ENCODE data around the gene MBNL1.
A peak's percentile ranks its signal among the peaks of the same experiment; 100 is the strongest.
"Not testable (repeated sequence)": the region's sequence is repeated elsewhere in the genome, so short reads cannot be mapped to it uniquely, and the experiment has no call there.

The MBNL1 gene

DNA sequence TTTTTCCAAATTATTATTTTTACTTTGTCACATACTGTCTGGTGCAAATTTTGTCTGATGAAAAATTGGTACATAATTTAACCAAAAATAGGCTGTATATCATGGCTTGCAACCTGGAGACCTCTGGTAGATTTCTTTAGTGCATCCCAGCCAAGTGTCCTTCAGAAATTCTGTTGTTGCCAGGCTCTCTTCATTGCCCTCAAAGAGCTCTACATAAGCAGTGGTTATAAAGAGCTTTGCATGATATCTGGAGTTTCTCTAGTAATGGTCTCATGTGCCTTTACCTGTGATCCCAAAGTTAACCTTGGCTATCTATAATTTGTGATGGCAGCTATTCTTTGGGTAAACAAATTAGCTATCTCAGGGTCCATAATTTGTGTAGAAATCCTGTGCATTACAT is 157.7 kb downstream of the MBNL1 start:
- Histone ChIP-seq H3K36me3 (ENCODE audit: control insufficient read depth, insufficient read depth, low read length, severe bottlenecking) (peaks cover 17% of the 10 kb centered on the region), H3K4me3 (ENCODE audit: low read length) (no peak overlapping the region), H3K27me3 (replicated peaks; ENCODE audit: control insufficient read depth, insufficient read depth, low read length) (no peaks in the 10 kb centered on the region), H3K9ac (ENCODE audit: low read length) (no peak overlapping the region), H3K9me3 (ENCODE audit: control insufficient read depth, low read length) (no peaks in the 10 kb centered on the region), H3K4me1 (ENCODE audit: control insufficient read depth, insufficient read depth, low read length) (peaks cover 11% of the 10 kb centered on the region)
- no peak for DNase-seq (ENCODE audit: low read depth)

DNA sequence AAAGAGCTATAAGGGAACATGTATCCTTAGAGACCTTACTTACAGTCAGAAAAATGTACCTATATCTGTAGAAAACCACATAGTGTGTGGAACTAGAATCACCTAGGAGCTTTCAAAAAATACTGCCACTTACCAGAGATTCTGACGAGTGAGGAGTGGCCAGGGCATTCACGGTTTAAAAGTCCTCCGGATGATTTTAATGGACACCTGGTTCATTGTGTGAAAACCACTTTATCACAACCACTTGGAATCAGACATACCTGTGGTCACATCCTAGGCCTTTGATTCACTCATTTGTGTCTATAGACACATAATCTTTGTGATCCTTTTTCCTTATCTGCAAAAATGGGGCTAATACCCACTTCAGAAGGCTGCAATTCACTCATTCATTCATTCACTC is 159.8 kb downstream of the MBNL1 start:
- H3K9ac ChIP-seq (ENCODE audit: low read length): no peak overlapping the region
- H3K27me3 ChIP-seq (replicated peaks; ENCODE audit: control insufficient read depth, insufficient read depth, low read length): no peaks in the 10 kb centered on the region
- no peaks in the 10 kb centered on the region for H3K9me3 ChIP-seq (ENCODE audit: control insufficient read depth, low read length)
- H3K4me3 ChIP-seq (ENCODE audit: low read length): no peak overlapping the region
- H3K36me3 ChIP-seq (ENCODE audit: control insufficient read depth, insufficient read depth, low read length, severe bottlenecking): peaks cover 11% of the 10 kb centered on the region
- no peak for DNase-seq (ENCODE audit: low read depth)
- H3K4me1 ChIP-seq (ENCODE audit: control insufficient read depth, insufficient read depth, low read length): peaks cover 11% of the 10 kb centered on the region

GRCh38 chr3:152430223-152431002 is 161.7 kb downstream of the MBNL1 start:
- Histone ChIP-seq H3K9me3 (ENCODE audit: control insufficient read depth, low read length) (peaks cover 7% of the 10 kb centered on the region), H3K4me3 (ENCODE audit: low read length) (no peak overlapping the region), H3K4me1 (ENCODE audit: control insufficient read depth, insufficient read depth, low read length) (peaks cover 11% of the 10 kb centered on the region), H3K36me3 (ENCODE audit: control insufficient read depth, insufficient read depth, low read length, severe bottlenecking) (peaks cover 25% of the 10 kb centered on the region), H3K27me3 (replicated peaks; ENCODE audit: control insufficient read depth, insufficient read depth, low read length) (no peaks in the 10 kb centered on the region), H3K9ac (ENCODE audit: low read length) (no peak overlapping the region)
- peak; percentile 54 for DNase-seq (ENCODE audit: low read depth)

DNA sequence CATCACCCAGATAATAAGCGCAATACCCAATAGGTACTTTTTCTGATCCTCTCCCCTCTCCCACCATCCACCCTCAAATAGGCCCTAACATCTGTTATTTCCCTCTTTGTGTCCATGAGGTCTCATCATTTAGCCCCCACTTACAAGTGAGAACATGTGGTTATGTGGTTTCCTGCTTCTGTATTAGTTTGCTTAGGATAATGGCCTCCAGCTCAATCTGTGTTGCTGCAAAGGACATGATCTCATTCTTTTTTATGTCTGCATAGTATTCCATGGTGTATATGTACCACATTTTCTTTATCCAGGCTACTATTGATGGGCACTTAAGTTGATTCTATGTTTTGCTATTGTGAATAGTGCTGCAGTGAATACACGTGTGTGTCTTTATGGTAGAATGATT is 165.4 kb downstream of the MBNL1 start:
- peaks cover 7% of the 10 kb centered on the region for H3K9me3 ChIP-seq (ENCODE audit: control insufficient read depth, low read length)
- no peak overlapping the region for H3K9ac ChIP-seq (ENCODE audit: low read length)
- DNase-seq (ENCODE audit: low read depth): no peak
- no peaks in the 10 kb centered on the region for H3K27me3 ChIP-seq (replicated peaks; ENCODE audit: control insufficient read depth, insufficient read depth, low read length)
- peaks cover 25% of the 10 kb centered on the region for H3K36me3 ChIP-seq (ENCODE audit: control insufficient read depth, insufficient read depth, low read length, severe bottlenecking)
- no peak overlapping the region for H3K4me3 ChIP-seq (ENCODE audit: low read length)
- peaks cover 20% of the 10 kb centered on the region for H3K4me1 ChIP-seq (ENCODE audit: control insufficient read depth, insufficient read depth, low read length)

DNA sequence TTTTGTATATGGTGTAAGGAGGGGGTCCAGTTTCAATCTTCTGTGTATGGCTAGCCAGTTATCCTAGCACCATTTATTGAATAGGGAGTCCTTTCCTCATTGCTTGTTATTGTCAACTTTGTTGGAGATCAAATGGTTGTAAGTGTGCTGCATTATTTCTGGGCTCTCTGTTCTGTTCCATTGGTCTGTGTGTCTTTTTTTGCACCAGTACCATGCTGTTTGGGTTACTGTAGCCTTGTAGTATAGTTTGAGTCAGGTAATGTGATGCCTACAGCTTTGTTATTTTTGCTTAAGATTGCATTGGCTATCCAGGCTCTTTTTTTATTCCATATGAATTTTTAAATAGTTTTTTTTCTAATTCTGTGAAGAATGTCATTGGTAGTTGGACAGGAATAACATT is 166.5 kb downstream of the MBNL1 start:
- H3K9ac ChIP-seq (ENCODE audit: low read length); H3K9me3 ChIP-seq (ENCODE audit: control insufficient read depth, low read length): not testable (repeated sequence)
- peaks cover 25% of the 10 kb centered on the region for H3K36me3 ChIP-seq (ENCODE audit: control insufficient read depth, insufficient read depth, low read length, severe bottlenecking)

GRCh38 chr3:152436707-152437590 is 168.2 kb downstream of the MBNL1 start:
- Histone ChIP-seq H3K36me3 (ENCODE audit: control insufficient read depth, insufficient read depth, low read length, severe bottlenecking) (peaks cover 26% of the 10 kb centered on the region), H3K27me3 (replicated peaks; ENCODE audit: control insufficient read depth, insufficient read depth, low read length) (no peaks in the 10 kb centered on the region), H3K4me3 (ENCODE audit: low read length) (no peak overlapping the region), H3K9me3 (ENCODE audit: control insufficient read depth, low read length) (peaks cover 7% of the 10 kb centered on the region), H3K9ac (ENCODE audit: low read length) (no peak overlapping the region), H3K4me1 (ENCODE audit: control insufficient read depth, insufficient read depth, low read length) (peaks cover 10% of the 10 kb centered on the region)
- DNase-seq (ENCODE audit: low read depth): no peak

More for the DNA sequence above, 166.5 kb downstream of the MBNL1 start:
- not testable (repeated sequence) for H3K27me3 ChIP-seq (replicated peaks; ENCODE audit: control insufficient read depth, insufficient read depth, low read length); H3K4me3 ChIP-seq (ENCODE audit: low read length); DNase-seq (ENCODE audit: low read depth)
- peaks cover 16% of the 10 kb centered on the region for H3K4me1 ChIP-seq (ENCODE audit: control insufficient read depth, insufficient read depth, low read length)

- Histone ChIP-seq H3K9me3 (ENCODE audit: control insufficient read depth, low read length) (peaks cover 7% of the 10 kb centered on the region), H3K27me3 (replicated peaks; ENCODE audit: control insufficient read depth, insufficient read depth, low read length) (no peaks in the 10 kb centered on the region), H3K36me3 (ENCODE audit: control insufficient read depth, insufficient read depth, low read length, severe bottlenecking) (peaks cover 21% of the 10 kb centered on the region), H3K9ac (ENCODE audit: low read length) (no peak overlapping the region), H3K4me3 (ENCODE audit: low read length) (no peak overlapping the region), H3K4me1 (ENCODE audit: control insufficient read depth, insufficient read depth, low read length) (peaks cover 18% of the 10 kb centered on the region)
- DNase-seq (ENCODE audit: low read depth): no peak
These were observed 169.5 kb downstream of the MBNL1 start for GRCh38 chr3:152438181-152438580.

- no peak overlapping the region for H3K4me3 ChIP-seq (ENCODE audit: low read length)
These were observed 170.0 kb downstream of the MBNL1 start for GRCh38 chr3:152438706-152439105.

DNA sequence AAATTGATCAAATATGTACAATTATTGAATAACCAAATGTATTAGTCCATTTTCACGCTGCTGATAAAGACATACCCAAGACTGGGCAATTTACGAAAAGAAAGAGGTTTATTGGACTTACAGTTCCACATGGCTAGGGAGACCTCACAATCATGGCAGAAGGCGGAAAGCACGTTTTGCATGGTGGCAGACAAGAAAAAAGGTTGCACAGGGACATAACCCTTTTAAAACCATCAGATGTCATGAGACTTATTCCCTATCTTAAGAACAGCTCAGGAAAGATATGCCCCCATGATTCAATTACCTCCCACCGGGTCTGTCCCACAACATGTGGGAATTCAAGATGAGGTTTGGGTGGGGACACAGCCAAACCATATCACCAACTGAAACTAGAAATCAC is 171.5 kb downstream of the MBNL1 start:
- H3K9me3 ChIP-seq (ENCODE audit: control insufficient read depth, low read length); H3K9ac ChIP-seq (ENCODE audit: low read length); H3K27me3 ChIP-seq (replicated peaks; ENCODE audit: control insufficient read depth, insufficient read depth, low read length); H3K4me3 ChIP-seq (ENCODE audit: low read length); DNase-seq (ENCODE audit: low read depth): not testable (repeated sequence)
- peaks cover 12% of the 10 kb centered on the region for H3K36me3 ChIP-seq (ENCODE audit: control insufficient read depth, insufficient read depth, low read length, severe bottlenecking)
- peaks cover 31% of the 10 kb centered on the region for H3K4me1 ChIP-seq (ENCODE audit: control insufficient read depth, insufficient read depth, low read length)

More at GRCh38 chr3:152438706-152439105, 170.0 kb downstream of the MBNL1 start:
- H3K27me3 ChIP-seq (replicated peaks; ENCODE audit: control insufficient read depth, insufficient read depth, low read length): no peaks in the 10 kb centered on the region
- H3K9ac ChIP-seq (ENCODE audit: low read length): no peak overlapping the region
- peaks cover 23% of the 10 kb centered on the region for H3K4me1 ChIP-seq (ENCODE audit: control insufficient read depth, insufficient read depth, low read length)
- no peak for DNase-seq (ENCODE audit: low read depth)
- H3K36me3 ChIP-seq (ENCODE audit: control insufficient read depth, insufficient read depth, low read length, severe bottlenecking): peaks cover 19% of the 10 kb centered on the region
- peaks cover 7% of the 10 kb centered on the region for H3K9me3 ChIP-seq (ENCODE audit: control insufficient read depth, low read length)

GRCh38 chr3:152443212-152444023 is 174.7 kb downstream of the MBNL1 start:
- H3K9ac ChIP-seq (ENCODE audit: low read length): peak overlapping the region; percentile 48
- no peak for DNase-seq (ENCODE audit: low read depth)
- no peak overlapping the region for H3K4me3 ChIP-seq (ENCODE audit: low read length)
- H3K9me3 ChIP-seq (ENCODE audit: control insufficient read depth, low read length): no peaks in the 10 kb centered on the region
- peaks cover 26% of the 10 kb centered on the region for H3K4me1 ChIP-seq (ENCODE audit: control insufficient read depth, insufficient read depth, low read length)
- H3K36me3 ChIP-seq (ENCODE audit: control insufficient read depth, insufficient read depth, low read length, severe bottlenecking): peaks cover 38% of the 10 kb centered on the region
- H3K27me3 ChIP-seq (replicated peaks; ENCODE audit: control insufficient read depth, insufficient read depth, low read length): no peaks in the 10 kb centered on the region

All from adipocyte (in vitro differentiated cells).